NCI-H82 treated with DMSO at 0.1 percent for 48 hours (cell line): Measurements from ENCODE around the gene MYH14.

Experiments
- DNase-seq: peaks from one replicate; lab custom pipeline; 2025; ENCODE audit not compliant: unreplicated experiment; lab: John Stamatoyannopoulos, UW

MYH14 gene

GRCh38 chr19:50203281-50204080 lies at the start of gene MYH14:
Gene MYH14, plus strand, starts transcription at chr19:50203622. Its CDS starts 6,744 bp downstream, at chr19:50210366.
- no peak for DNase-seq

- DNase-seq, result no peak
These were observed 48.9 kb upstream of the MYH14 start for GRCh38 chr19:50154529-50154928.

- DNase-seq, result no peak
These were observed 47.8 kb upstream of the MYH14 start for GRCh38 chr19:50155520-50156109.

- no peak for DNase-seq
These were observed 44.8 kb upstream of the MYH14 start for GRCh38 chr19:50158577-50158976.

GRCh38 chr19:50159078-50159477 lies 44.3 kb upstream of the MYH14 start:
- DNase-seq, result no peak

- DNase-seq, result no peak
These were observed 40.4 kb upstream of the MYH14 start, which contains the start of gene IZUMO2 for GRCh38 chr19:50162988-50163387. Gene IZUMO2, minus strand, starts transcription at chr19:50163281. Its CDS starts 87 bp downstream, at chr19:50163194.

- no peak for DNase-seq
These were observed 36.1 kb upstream of the MYH14 start for GRCh38 chr19:50167314-50167721.

- DNase-seq, result no peak
These were observed 31.7 kb upstream of the MYH14 start for GRCh38 chr19:50171752-50172151.

GRCh38 chr19:50172726-50173125 lies 30.7 kb upstream of the MYH14 start:
- no peak for DNase-seq

GRCh38 chr19:50173127-50173526 lies 30.3 kb upstream of the MYH14 start:
- no peak for DNase-seq

- DNase-seq, result no peak
These were observed 29.2 kb upstream of the MYH14 start for GRCh38 chr19:50174100-50174793.

GRCh38 chr19:50175924-50176323 lies 27.5 kb upstream of the MYH14 start:
- DNase-seq, result no peak

GRCh38 chr19:50176775-50177174 lies 26.6 kb upstream of the MYH14 start:
- no peak for DNase-seq

GRCh38 chr19:50178320-50178719 lies 25.1 kb upstream of the MYH14 start:
- no peak for DNase-seq

- no peak for DNase-seq
These were observed 24.4 kb upstream of the MYH14 start for GRCh38 chr19:50178859-50179537.

GRCh38 chr19:50181121-50181520 lies 22.3 kb upstream of the MYH14 start:
- no peak for DNase-seq

GRCh38 chr19:50184196-50184595 lies 19.2 kb upstream of the MYH14 start:
- DNase-seq, result no peak

GRCh38 chr19:50187937-50188336 lies 15.5 kb upstream of the MYH14 start:
- no peak for DNase-seq

GRCh38 chr19:50189331-50189730 lies 14.1 kb upstream of the MYH14 start:
- DNase-seq, result no peak

GRCh38 chr19:50190439-50190891 lies 13.0 kb upstream of the MYH14 start:
- DNase-seq, result no peak

GRCh38 chr19:50191216-50191615 lies 12.2 kb upstream of the MYH14 start:
- no peak for DNase-seq
